ENCODE measurements around the gene NTMT1.
"Not testable (repeated sequence)": the region's sequence is repeated elsewhere in the genome, so short reads cannot be mapped to it uniquely, and the experiment has no call there.

The NTMT1 gene

GRCh38 chr9:129615407-129616285, 10.3 kb upstream of the NTMT1 start:
- no peak for DNase-seq

GRCh38 chr9:129617167-129617566, 8.8 kb upstream of the NTMT1 start:
- DNase-seq, result no peak

GRCh38 chr9:129619787-129620668, 5.9 kb upstream of the NTMT1 start:
- DNase-seq, result no peak

- no peak for DNase-seq
Measured at GRCh38 chr9:129620669-129621295, 5.2 kb upstream of the NTMT1 start, which contains the start of gene C9orf50. TSS of gene C9orf50 (minus strand) at chr9:129621101. CDS start at chr9:129620574, 527 bp downstream.

GRCh38 chr9:129623331-129623730, 2.6 kb upstream of the NTMT1 start:
- DNase-seq, result no peak

- DNase-seq, result no peak
Measured at GRCh38 chr9:129624168-129624759, 1.7 kb upstream of the NTMT1 start.

- no peak for DNase-seq
Measured at GRCh38 chr9:129624947-129625346, 1.0 kb upstream of the NTMT1 start.

GRCh38 chr9:129626625-129627284, 792 bp downstream of the NTMT1 start:
- no peak for DNase-seq

- DNase-seq, result peak; percentile 81
Measured at GRCh38 chr9:129627556-129628440, 1.8 kb downstream of the NTMT1 start.

- DNase-seq, result no peak
Measured at GRCh38 chr9:129628709-129629108, 2.7 kb downstream of the NTMT1 start.

GRCh38 chr9:129629251-129629820, 3.4 kb downstream of the NTMT1 start:
- no peak for DNase-seq

- no peak for DNase-seq
Measured at GRCh38 chr9:129630967-129631673, 5.2 kb downstream of the NTMT1 start.

- DNase-seq, result no peak
Measured at GRCh38 chr9:129631674-129632129, 5.7 kb downstream of the NTMT1 start.

GRCh38 chr9:129632460-129632859, 6.5 kb downstream of the NTMT1 start:
- no peak for DNase-seq

GRCh38 chr9:129633207-129633606, 7.2 kb downstream of the NTMT1 start:
- DNase-seq, result no peak

- no peak for DNase-seq
Measured at GRCh38 chr9:129633848-129634247, 7.9 kb downstream of the NTMT1 start.

- no peak for DNase-seq
Measured at GRCh38 chr9:129635099-129636065, 9.4 kb downstream of the NTMT1 start.

GRCh38 chr9:129636343-129636742, 10.4 kb downstream of the NTMT1 start:
- not testable (repeated sequence) for DNase-seq

GRCh38 chr9:129637102-129637501, 11.1 kb downstream of the NTMT1 start:
- no peak for DNase-seq
